SU-DHL-6 (cell line): ENCODE data around the gene HOMER3.

ENCODE experiments used
- H2AFZ ChIP-seq: fragments of 200-600 bp; sonication (generic); 2 replicates; pipeline ENCODE4 v1.6.1; 2014; ENCODE audit warnings: low read depth, mild to moderate bottlenecking, moderate library complexity, mixed read lengths, antibody characterized with exemption, low read length; ENCODE audit not compliant: severe bottlenecking
- H3F3A ChIP-seq: fragments of 200-600 bp; shearing (Covaris generic); 2 replicates; pipeline ENCODE4 v1.6.0; 2016; ENCODE audit warnings: antibody characterized with exemption, mild to moderate bottlenecking; ENCODE audit not compliant: insufficient read depth
- H3K27ac ChIP-seq: fragments of 200-600 bp; sonication (generic); 2 replicates; pipeline ENCODE4 v1.5.1; 2016; ENCODE audit warnings: low read depth, mild to moderate bottlenecking, low read length, moderate library complexity, mixed read lengths
- H3K27me3 ChIP-seq: fragments of 200-600 bp; sonication (generic), shearing (Covaris generic); 2 replicates; pipeline ENCODE4 v1.6.0; 2014; ENCODE audit warnings: mild to moderate bottlenecking, low read length
- H3K36me3 ChIP-seq: fragments of 200-600 bp; sonication (generic); 2 replicates; pipeline ENCODE4 v1.6.1; 2014; ENCODE audit warnings: mild to moderate bottlenecking, low read length, mixed read lengths
- H3K4me2 ChIP-seq: fragments of 300-600, 200-600 bp; shearing (Covaris generic), sonication (generic); 2 replicates; pipeline ENCODE4 v1.6.0; 2014; ENCODE audit warnings: low read length, low read depth, mild to moderate bottlenecking; ENCODE audit not compliant: poor library complexity, severe bottlenecking
- H3K4me3 ChIP-seq: fragments of 200-600 bp; sonication (generic); 2 replicates; pipeline ENCODE4 v1.5.1; 2014; ENCODE audit warnings: antibody characterized with exemption, low read length, mild to moderate bottlenecking, mixed read lengths; ENCODE audit not compliant: insufficient read depth, poor library complexity, severe bottlenecking
- H3K79me2 ChIP-seq: fragments of 200-600 bp; sonication (generic); 2 replicates; pipeline ENCODE4 v1.6.1; 2014; ENCODE audit warnings: mild to moderate bottlenecking, low read length, moderate library complexity; ENCODE audit not compliant: insufficient read depth
- H3K9ac ChIP-seq: fragments of 200-600 bp; sonication (generic); 2 replicates; pipeline ENCODE4 v1.7.0; 2014; ENCODE audit warnings: mild to moderate bottlenecking, low read length
- H3K9me2 ChIP-seq: fragments of 200-600 bp; sonication (generic); replicated peaks from 2 replicates; pipeline ENCODE4 v1.6.1; 2014; ENCODE audit warnings: low read length; ENCODE audit not compliant: insufficient read depth
- H3K9me3 ChIP-seq: fragments of 200-600 bp; sonication (generic); 2 replicates; pipeline ENCODE4 v1.6.1; 2014; ENCODE audit warnings: low read length, mixed read lengths; ENCODE audit not compliant: insufficient read depth
- H4K20me1 ChIP-seq: fragments of 200-600 bp; sonication (generic); 2 replicates; pipeline ENCODE4 v1.6.1; 2014; ENCODE audit warnings: low read depth, mild to moderate bottlenecking, antibody characterized with exemption, low read length, moderate library complexity, mixed read lengths
- CTCF ChIP-seq: fragments of 200-600 bp; sonication (generic); IDR thresholded peaks from one replicate; pipeline ENCODE4 v1.5.1; 2017; ENCODE audit warnings: antibody characterized with exemption, mild to moderate bottlenecking, low read length, moderate library complexity; ENCODE audit not compliant: insufficient read depth, poor library complexity, severe bottlenecking
- EZH2phosphoT487 ChIP-seq: fragments of 200-600 bp; sonication (generic), shearing (Covaris generic); conservative IDR thresholded peaks from 2 replicates; pipeline ENCODE4 v1.6.1; 2018; ENCODE audit warnings: mild to moderate bottlenecking, antibody characterized with exemption, low read length, moderate library complexity, mixed read lengths

Gene HOMER3

GRCh38 chr19:18910801-18911436 is 30.1 kb downstream of the HOMER3 start:
- Histone ChIP-seq H3F3A (no peaks in the 10 kb centered on the region), H3K27ac (no peak overlapping the region), H3K79me2 (peaks cover 23% of the 10 kb centered on the region), H3K9me3 (no peaks in the 10 kb centered on the region), H3K27me3 (no peaks in the 10 kb centered on the region), H3K9me2 (no peaks in the 10 kb centered on the region), H2AFZ (no peak overlapping the region), H3K4me2 (no peak overlapping the region), H3K36me3 (no peaks in the 10 kb centered on the region), H4K20me1 (0 out of 2 replicates have a peak, but pooled peaks cover 5% of the 10 kb centered on the region), H3K4me3 (no peak overlapping the region), H3K9ac (no peak overlapping the region)
- no peak for TF ChIP-seq EZH2phosphoT487

DNA sequence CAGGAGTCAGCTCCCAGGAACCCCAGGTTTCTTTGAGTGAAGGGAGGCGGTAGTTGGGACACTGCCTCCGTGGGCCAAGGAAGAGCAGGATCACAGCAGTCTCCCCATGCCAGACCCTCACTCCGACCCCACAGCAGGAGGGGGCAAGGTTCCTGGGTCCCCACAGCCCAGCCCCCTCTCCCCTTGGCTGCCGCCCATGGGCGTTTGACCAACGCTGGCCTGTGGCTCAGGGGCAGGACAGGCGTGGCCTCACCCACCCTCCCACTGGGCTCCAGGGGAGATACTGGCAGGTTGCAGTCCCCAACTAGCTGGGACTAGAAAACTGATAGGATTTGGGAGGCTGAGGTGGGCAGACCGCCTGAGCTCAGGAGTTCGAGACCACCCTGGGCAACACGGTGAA is 31.0 kb downstream of the HOMER3 start:
- Histone ChIP-seq H2AFZ (no peak overlapping the region), H3K4me3 (no peak overlapping the region), H3K9me3 (no peaks in the 10 kb centered on the region), H3K27ac (no peak overlapping the region), H3K27me3 (no peaks in the 10 kb centered on the region), H4K20me1 (0 out of 2 replicates have a peak, but pooled peaks cover 5% of the 10 kb centered on the region), H3K36me3 (no peaks in the 10 kb centered on the region), H3F3A (no peaks in the 10 kb centered on the region), H3K9ac (no peak overlapping the region), H3K9me2 (no peaks in the 10 kb centered on the region), H3K4me2 (no peak overlapping the region), H3K79me2 (peaks cover 14% of the 10 kb centered on the region)
- TF ChIP-seq EZH2phosphoT487 (no peak), CTCF (no peak)

DNA sequence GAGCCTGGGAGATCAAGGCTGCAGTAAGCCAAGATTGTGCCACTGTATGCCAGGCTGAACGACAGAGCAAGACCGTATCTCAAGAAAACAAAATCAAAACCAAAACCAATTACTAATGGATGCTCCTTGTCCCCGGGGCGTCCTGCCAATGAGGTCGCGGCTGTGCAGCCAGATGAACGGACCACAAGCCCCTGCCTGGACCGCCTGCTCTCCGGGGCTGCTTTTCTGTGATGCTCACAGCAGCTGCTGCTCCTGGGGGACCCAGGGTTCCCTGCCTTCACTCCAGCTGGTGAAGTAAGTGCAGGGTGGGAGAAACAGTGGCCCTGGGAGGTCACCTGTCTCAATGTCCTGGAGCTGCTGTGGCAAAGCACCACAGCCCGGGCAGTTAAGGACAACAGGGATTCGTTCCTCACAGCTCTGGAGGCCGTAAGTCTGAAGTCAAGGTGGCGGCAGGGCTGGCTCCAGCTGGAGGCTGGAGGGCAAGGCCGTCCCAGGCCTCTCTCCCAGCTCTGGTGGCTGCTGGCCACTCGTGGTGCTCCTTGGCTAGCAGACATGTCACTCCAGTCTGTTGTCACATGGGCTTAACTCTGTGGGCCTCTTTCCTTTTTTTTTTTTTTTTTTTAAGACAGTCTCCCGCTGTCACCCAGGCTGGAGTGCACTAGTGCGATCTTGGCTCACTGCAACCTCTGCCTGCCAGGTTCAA is 31.9 kb downstream of the HOMER3 start:
- Histone ChIP-seq H3K27me3 (no peaks in the 10 kb centered on the region), H3K9ac (no peak overlapping the region), H3K9me2 (no peaks in the 10 kb centered on the region), H3K79me2 (peaks cover 5% of the 10 kb centered on the region), H3K27ac (no peak overlapping the region), H2AFZ (no peak overlapping the region), H4K20me1 (0 out of 2 replicates have a peak, but pooled peaks cover 5% of the 10 kb centered on the region), H3K9me3 (no peaks in the 10 kb centered on the region), H3K36me3 (no peaks in the 10 kb centered on the region), H3K4me2 (no peak overlapping the region), H3K4me3 (no peak overlapping the region), H3F3A (no peaks in the 10 kb centered on the region)
- no peak for TF ChIP-seq EZH2phosphoT487
- TF ChIP-seq CTCF = no peak
